ENCODE data around the gene LMTK2.
A peak's percentile ranks its signal among the peaks of the same experiment; 100 is the strongest.
"Not testable (repeated sequence)": the region's sequence is repeated elsewhere in the genome, so short reads cannot be mapped to it uniquely, and the experiment has no call there.

Gene LMTK2

DNA sequence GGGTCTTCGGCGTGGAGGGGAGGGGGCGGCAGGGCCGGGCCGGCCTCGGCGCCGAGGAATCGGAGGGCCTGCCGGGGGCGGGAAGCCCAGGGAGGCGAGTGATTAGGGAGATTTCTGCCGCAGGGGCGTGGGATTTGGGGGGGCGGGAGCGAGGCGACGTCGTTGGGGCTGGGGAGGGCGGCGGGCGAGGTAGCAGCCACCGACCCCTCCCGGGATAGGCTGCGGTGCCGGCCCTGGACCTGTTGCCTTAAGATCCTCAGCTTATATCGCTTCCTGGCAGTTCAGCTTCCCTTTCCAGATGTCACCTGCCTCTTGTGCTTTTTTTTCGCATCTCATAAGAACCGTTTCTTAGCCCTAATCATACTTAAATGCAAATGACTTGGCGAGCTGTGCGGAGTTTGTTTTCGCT is 655 bp downstream of the LMTK2 start:
- DNase-seq: no peak

DNA sequence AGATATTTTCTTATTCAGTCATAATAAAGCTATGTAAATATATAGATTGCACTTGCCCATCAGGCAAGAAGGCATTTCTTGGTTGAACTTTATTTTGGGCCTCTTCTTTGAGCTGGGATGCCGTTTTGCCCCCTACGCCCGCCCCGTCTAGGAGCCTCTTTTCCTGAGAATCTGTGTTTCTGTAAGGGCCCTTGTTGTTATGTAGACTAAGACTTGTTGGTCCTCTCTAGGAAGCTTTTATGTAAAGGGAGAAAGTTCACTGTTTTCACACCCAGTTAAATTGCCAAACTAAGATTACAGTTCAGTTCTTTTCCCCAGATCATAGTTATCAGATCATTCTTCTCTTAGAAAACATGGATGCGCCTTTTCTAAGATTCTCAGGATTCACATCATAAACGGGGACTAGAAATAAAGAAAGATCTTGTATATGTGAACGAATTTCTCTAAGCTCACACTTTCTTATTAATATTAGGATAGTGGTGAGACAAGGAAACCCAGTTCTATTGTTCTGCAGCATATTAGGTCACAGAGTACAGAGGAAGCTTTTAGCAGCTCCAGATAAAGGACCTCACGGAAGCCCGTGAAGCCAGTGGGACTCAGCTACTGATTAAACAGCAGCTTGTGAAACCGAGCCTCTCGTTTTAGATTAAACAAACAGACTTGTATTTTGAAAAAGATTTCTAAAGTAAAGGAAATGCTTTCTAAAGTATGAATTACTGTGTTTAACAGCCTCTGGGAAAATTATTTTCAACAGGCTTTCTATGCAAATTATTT is 3.8 kb downstream of the LMTK2 start:
- no peak for DNase-seq

DNA sequence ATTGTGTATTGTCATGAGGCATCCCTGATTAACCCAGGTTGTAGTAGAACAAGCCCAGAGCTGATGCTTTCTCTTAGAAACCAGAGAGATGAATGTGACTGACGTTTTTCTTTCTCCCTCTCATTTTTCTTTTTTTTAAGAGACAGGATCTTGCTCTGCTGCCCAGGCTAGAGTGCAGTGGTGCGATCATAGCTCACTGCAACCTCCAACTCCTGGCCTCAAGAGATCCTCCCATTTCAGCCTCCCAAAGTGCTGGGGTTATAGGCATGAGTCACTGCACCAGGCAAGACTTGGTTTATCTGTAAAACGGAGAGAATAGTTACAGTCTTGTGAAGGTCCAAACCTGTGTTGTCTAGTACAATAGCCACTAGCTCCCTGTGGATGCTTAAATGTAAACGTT is 5.4 kb downstream of the LMTK2 start:
- DNase-seq: no peak

DNA sequence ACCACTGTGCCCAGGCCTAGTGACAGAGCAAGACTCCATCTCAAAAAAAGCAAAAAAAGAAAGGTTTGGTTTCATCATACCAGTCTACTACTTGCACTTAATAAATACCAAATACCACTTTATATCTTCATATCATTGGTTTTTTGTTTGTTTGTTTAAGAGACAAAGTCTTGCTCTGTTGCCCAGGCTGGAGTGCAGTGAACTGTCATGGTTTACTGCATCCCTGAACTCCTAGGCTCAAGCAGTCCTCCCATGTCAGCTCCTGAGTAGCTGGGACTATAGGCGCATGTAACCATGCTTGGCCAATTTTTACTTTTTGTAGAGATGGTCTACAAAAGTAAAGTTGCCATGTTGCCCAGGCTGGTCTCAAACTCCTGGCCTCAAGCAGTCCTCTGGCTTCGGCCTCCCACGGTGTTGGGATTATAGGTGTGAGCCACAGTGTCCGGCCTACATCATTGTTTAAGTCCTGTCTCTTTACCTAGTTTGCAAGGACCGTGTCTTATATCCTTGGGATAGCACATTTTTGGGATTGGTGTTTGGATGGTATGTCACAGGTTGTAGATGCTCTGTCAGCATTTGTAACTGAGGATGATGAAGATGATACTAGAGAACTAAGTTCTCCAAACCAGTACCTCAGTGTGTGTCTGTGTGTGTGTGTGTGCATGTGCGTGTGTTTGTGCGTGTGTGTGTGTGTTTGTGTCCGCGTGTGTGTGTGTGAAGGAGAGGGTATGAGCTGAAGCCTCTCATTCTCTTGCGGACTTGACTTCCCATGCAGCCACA is 9.3 kb downstream of the LMTK2 start:
- no peak for DNase-seq

DNA sequence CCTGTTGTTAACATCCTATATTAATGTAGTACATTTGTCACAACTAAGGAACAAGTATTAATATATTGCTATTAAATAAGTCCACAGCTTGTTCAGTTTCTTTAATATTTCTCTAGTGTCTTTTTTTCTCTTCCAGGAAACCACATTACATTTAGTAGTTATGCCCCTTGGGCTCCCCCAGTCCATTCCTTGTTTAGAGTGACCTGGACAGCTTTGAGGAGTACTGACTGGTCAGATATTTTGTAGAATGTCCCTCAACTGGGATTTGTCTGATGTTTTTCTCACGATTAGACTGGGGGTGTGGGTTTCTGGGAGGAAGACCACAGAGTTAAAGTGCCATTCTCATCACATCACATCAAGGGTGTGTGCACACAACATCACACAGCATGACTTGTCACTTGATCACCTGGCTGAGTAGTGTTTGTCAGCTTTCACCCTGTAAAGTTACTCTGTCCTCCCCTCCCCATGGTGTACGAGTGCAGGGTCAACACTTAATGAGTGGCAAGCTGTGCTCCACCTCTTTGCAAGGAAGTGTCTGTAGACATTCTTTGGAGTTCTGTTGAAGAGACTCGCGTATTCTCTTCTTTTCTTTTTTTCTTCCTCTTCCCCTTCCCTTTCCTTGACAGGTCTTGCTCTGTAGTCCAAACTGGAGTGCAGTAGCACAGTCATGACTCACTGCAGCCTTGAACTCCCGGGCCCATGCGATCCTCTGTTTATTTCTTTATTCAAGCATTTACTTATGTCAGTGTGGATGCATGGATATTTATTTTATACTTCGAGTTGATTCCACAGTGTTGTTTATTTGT is 10.2 kb downstream of the LMTK2 start:
- DNase-seq: no peak

DNA sequence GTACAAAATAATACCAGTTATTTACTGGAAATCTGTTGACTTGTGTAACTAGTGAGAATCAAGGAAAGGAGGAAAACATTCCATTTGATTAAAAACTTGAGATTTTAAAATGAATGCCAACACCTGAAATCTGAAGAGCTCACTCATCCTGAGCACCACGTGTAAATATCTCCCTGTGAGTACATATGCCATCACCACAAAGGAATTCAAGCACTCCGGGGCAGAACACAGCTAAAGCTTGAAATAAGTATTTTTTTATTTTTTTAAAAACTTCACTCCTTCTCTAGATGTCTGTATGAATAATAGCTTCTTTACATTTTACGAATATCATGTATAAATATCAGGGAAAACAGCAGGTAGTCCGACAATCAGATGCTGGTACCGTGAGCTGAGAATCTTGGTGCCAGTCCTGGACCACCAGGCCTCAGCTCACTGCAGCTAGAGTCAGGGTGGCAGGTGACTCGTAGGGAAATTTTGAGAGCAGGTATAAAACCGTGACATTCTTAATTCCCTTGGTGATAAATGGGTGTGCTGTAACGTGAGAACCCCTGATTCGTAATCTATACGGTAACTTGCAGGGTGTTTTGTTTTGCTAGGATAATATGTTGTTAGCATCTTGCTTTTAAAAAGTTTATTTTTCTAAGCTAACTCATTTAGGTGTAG is 12.7 kb downstream of the LMTK2 start:
- no peak for DNase-seq

DNA sequence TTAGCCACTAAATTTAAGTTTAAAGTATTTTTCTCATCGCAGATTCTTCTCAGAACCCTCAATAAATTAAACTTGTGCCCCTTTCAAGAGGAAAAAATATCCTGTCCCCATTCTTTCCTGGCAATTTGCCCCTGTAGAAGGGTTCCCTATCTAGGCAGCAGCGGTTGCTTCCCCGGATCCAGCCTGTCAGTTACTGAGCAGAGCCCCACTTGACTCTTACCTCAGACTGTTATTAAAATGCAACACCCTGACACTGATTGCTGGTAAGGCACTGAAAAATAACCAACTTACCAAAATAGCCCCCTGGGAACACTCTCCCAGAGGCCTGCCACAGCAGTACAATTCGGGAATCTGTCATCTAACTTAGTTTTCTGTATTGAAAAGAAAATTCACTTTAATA is 13.9 kb downstream of the LMTK2 start:
- no peak for DNase-seq

DNA sequence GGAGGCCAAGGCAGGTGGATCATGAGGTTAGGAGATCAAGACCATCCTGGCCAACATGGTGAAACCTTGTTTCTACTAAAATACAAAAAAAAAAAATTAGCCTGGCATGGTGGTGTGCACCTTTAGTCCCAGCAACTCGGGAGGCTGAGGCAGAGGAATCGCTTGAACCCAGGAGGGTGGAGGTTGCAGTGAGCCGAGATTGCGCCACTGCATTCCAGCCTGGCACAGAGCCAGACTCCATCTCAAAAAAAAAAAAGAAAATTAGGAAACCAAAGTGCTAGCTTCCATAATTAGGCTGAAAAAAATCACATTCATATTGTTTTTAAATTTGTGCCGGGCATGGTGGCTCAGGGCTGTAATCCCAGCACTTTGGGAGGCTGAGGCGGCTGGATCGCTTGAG is 14.7 kb downstream of the LMTK2 start:
- DNase-seq: not testable (repeated sequence)

DNA sequence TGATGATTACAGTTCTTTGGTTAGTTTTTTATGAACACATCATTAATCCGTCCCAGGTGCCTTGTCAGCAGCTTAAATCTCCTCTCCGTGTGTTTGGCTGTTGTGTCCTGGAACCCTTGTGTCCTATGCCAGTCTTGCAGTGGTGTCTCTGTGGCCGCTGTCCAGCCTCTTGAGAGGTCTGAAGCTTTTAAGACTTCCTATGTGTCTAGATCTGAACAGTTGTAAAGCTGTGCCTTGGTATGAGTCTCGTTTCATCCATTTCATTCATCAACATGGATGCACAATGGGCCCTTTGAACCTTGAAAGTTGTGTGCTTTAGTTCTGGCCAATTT is 16.7 kb downstream of the LMTK2 start:
- DNase-seq: no peak

DNA sequence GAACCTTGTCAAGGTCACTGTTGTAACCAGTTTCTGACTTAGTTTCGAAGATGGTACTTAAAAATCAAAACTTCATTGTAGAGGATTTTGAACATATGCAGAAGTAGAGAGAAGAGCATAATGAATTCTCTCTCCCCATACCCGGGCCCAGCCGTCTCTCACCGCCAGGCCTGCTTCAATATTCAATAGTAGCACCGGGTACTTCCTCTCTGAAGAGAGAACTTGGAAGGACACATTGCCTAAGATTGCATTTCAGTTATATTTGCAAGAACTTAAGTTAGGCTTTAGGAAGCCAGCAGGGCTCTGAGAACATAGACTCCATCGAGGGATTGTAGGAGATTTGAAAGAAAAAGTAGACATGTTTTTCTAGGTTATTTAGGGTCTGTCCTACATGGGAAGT is 19.1 kb downstream of the LMTK2 start:
- DNase-seq: no peak

DNA sequence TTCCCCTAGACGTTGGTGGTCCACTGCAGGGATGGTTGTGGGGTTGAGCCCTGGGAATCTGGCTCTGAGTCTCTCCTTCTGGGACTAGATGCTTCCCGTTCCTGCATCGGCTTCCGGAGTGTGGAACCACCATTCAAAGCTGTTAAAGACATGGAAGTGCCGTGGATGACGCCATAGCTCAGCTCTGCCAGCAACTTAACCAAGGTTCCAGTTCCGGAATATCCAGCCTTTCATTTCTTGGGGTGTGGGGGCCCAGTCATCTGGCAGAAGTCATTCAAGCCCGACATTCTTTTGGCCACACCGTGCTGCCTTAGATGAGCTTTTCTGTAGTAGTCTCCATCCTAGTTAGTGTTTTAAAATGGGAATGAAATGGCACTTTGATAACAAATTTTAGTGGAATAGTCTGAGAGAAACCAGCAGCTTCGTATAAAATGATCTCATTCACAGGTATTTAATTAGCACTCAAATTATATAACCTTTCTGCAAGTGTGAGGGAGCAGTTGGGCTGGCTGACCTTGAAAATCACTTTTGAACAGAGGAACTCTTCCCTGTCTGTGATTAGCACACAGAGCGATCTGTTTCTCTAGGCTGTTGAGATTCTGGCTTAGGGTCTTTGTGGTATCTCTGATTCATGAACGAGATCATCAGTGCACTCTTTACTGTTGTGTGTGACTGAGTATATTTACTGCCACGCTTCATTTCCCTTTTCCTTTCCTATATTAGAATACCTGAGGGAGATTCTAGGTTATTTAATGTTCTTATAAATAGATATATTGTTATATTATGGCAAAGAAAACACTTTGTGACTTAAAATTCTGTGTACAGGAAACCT is 19.9 kb downstream of the LMTK2 start:
- no peak for DNase-seq

DNA sequence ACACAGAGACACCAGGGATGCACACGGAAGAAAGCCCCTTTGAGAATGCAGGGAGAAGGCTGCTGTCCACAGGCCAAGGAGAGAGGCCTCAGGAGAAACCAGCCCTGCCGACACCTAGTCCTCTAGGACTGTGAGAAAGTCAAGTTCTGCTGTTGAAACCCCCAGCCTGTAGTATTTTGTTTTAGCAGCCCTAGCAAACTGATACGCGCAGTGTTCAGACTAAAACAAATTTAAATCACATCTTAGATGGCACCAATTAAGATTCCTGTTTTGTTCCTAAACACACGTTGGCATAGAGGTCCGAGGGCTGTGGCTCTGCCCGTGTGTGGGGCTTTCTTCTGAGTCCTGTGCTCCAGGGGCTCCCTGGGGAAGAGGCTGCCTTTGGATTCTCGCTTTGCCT is 21.7 kb downstream of the LMTK2 start:
- no peak for DNase-seq

DNA sequence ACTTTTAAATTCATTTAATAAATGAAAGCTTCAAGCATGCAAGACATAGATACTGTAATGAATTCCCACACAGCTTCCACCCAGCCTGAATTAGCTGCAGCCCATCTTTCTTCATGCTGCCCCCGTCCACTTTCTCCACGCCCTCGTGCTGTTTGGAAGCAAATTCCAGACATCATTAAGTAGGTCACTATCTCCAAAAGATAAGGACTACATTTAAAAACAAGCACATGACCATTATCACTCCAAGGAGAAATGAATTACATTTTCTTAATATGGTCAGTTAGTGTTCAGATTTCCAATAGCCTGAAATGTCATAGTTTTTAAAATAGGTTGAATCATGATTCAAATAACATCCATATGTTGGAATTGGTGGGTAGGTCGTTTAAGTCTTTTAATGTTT is 24.3 kb downstream of the LMTK2 start:
- no peak for DNase-seq

DNA sequence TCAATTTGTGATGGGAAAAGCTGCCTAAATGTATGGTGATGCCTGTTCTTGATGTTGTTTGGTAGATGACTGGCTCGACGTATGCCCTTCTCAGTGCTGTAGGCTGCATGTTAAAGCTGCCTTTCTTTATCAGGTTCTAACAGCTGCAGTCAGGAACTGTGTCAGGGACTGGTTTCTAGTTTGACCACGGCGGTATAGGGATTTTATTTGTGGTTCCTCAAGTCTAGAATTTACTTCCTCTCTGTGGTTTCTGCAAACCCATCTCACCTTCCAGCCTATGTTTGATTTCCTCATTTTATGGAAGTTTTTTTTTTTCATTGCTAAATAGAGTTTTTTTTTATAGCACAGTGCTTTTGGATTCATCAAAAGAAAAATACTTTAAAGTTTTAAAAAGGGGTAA is 26.5 kb downstream of the LMTK2 start:
- DNase-seq: peak; percentile 85

DNA sequence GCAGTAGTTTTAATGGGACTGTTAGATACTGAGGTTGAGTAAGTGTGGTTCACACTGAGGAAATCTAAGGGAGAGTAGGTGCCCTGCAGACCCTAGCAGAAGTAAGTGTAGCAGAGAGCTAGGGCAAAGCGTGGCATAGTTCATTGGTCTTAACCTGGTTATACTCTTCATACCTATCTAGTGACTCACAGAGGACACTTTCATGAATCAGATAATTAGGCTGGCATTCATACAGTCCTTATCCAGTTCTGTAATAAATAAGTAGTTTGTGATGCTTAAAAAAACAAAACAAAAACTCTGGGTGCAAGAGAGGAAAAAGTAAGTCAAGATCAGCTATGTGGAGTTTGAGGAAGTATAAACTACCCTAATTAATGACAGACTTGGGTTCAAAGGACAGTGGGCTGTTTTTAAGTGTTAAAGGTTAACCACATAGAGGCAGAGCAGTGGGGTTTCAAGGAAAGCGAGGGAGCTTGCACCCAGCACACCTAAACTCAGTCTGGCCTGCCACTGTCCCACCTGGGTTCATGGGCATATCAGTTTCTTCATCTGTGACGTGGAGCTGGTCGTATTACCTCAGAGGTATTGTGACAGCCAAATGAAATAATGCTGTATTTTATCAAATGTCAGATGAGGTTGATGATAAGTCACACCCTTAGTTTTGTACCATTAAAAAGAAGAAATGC is 27.1 kb downstream of the LMTK2 start:
- DNase-seq: no peak

DNA sequence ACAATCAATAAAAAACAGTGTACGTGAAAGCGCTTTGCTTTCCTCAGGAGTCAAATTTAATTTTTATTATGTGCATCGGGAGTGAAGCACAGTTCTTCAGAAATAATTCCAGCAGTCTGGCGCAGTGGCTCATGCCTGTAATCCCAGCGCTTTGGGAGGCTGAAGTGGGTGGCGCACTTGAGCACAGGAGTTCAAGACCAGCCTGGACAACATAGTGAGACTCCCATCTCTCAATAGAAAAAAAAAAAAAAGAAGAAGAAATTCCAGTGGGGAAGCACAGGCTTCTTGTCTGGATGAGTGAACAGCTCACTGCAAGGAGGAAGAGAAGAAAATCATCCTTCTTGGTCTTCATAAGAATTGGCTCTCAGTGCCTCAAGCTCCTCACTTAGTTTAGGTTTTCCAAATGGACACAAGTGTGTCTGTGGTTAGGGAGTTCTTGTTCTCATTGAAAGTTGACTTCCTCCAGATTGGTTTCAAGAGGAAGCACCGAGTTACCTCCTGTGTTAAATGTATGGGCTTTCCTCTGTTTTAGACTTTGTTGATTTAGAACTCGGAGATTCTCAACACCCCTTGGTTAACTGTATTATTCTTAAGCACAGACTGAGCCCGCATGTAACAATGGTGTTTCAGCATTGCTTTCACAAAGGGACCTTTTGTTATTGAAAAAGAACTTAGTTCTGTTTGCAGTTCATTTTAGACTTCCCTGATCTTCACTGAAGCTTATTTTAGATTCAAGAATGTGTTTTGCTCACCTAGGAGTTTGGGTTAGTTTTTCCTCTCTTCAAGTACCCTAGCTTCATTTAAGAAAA is 28.0 kb downstream of the LMTK2 start:
- no peak for DNase-seq

DNA sequence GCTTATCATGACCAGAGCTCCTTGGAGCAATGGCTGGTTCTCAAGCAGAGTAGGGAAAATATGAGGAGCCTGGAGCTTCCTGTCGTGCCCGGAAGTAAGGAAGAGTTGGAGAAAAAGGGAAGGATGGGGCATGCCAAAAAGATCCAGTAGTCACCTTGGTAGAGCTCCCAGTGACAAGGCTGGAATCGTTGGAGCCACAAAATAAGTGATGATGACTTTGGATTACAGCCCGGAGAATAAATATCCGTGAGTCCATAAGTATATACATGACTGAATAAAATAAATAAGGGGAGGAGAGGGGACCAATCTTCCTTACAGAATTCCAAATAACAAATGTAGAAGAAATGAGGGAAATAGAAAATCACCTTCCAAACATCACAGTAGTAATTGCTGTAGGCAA is 29.3 kb downstream of the LMTK2 start:
- no peak for DNase-seq

DNA sequence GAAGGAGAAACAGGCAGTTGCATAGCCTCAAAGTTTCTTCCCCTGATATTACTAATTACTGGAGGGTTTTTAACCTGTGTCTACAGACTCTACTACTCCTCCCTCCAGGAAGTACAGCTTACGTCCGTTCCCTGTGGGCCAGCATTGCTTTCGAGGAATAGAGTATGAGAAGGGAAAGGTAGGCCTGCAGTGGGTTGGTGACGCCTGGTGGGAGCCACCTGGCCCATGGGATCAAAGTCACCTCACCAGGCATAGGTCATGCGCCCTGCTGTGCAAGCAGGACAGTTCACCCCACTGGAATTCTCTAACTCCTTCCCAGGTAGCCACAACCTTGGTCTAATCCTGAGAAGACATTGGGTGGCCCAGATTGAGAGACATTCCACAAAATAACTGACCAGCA is 29.8 kb downstream of the LMTK2 start:
- DNase-seq: no peak

DNA sequence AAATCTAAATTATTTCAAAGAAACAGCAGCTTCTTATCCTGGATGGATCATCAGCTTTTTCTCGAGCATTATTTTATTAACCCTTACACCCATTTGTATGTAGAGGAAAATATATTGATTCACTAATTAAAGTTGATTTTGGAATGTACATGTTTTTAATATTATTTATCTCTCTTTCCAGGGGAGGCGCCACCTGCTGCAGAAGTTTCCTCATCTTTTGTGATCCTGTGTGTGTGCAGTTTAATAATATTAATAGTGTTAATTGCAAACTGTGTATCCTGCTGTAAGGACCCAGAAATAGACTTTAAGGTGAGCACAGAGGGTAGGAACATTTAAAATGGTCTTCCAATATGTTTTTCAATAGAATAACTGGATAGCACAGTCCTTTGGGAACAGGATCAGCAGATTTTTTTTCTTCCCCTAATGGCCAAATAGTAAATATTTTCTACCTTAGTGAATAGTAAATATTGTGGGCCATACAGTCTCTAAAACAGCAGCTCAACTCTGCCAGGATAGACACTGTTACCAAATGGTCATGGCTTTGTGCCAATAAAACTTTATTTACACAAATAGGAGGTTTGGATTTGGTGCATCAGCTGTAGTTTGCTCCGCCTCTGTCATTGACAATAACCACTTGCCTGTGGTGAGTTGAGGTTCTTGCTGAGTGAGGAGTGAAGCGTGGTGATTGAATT is 30.6 kb downstream of the LMTK2 start:
- DNase-seq: no peak

DNA sequence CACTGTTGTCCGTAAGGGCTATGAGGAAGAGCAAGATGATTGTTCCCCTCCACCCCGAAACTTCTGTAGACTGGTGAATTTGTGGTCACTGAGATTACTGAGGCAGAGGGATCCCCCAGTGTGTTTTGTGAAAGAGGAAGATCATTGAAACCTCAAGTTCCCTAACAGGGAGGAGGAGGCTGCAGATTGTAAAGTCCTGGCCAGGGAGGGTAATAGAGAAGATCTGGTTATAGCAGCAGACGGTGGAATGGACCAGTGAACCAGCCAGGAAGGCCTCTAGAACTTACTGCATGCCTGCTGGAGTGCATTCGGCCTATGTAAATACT is 31.1 kb downstream of the LMTK2 start:
- DNase-seq: peak; percentile 31
